Measurements from ENCODE around the gene SYCP3. TPM values are rescaled to one million over a fixed set of nuclear protein-coding genes. Genes with fewer than 3 reads are reported as not detected.

Gene SYCP3
- total and polyA plus RNA-seq, 7 experiments from 2014 or later: 0.23 to 0.87 (median 0.56) TPM; not detected in 2

- no peak overlapping the region for H3K4me3 Mint-ChIP-seq
- H3K9me3 ChIP-seq (ENCODE audit: control insufficient read depth in 2 of 3, low read length in 3 of 3): no peaks in the 10 kb centered on the region
- peaks cover 0 to 23% (median 7%) of the 10 kb centered on the region in 5 donors for H3K36me3 Mint-ChIP-seq
- H3K9me3 Mint-ChIP-seq: no peaks in the 10 kb centered on the region
- H3K4me1 Mint-ChIP-seq: peaks cover 0 to 3% (median 0%) of the 10 kb centered on the region in 7 donors
- ATAC-seq (no peak), DNase-seq (no peak)
- no peak overlapping the region for H3K27ac ChIP-seq (ENCODE audit: low read depth, low read length)
- H3K36me3 ChIP-seq (ENCODE audit: control insufficient read depth in 2 of 3, insufficient read depth in 3 of 3, low read length in 3 of 3): no peaks in the 10 kb centered on the region
- CTCF ChIA-PET: no interaction called here
- no peak overlapping the region for H3K4me3 ChIP-seq (ENCODE audit: low read length)
- H3K27me3 Mint-ChIP-seq: no peaks in the 10 kb centered on the region
- intact Hi-C loops (cut with micrococcal nuclease): no loop called here
- H3K27me3 ChIP-seq (ENCODE audit: control insufficient read depth in 2 of 2, insufficient read depth in 2 of 2, low read length in 2 of 2): no peaks in the 10 kb centered on the region
- POLR2A ChIA-PET: no interaction called here
- H3K27ac Mint-ChIP-seq: no peak overlapping the region
- no peaks in the 10 kb centered on the region for H3K4me1 ChIP-seq (ENCODE audit: control insufficient read depth in 2 of 2, insufficient read depth in 2 of 2, low read length in 2 of 2)
Observed at GRCh38 chr12:101732318-101732717, 6.9 kb downstream of the SYCP3 start.

GRCh38 chr12:101729842-101730241 lies 9.4 kb downstream of the SYCP3 start:
- POLR2A ChIA-PET: no interaction called here
- intact Hi-C loops (cut with micrococcal nuclease): no loop called here
- CTCF ChIA-PET: no interaction called here
- Mint-ChIP-seq H3K4me1 (peaks cover 0 to 4% (median 0%) of the 10 kb centered on the region in 7 donors), H3K27ac (no peak overlapping the region), H3K9me3 (no peaks in the 10 kb centered on the region), H3K36me3 (peaks cover 0 to 32% (median 7%) of the 10 kb centered on the region in 5 donors), H3K27me3 (no peaks in the 10 kb centered on the region), H3K4me3 (no peak overlapping the region)
- ATAC-seq (no peak), DNase-seq (no peak)
- no peak overlapping the region for H3K4me3 ChIP-seq (ENCODE audit: low read length)
- no peaks in the 10 kb centered on the region for H3K27me3 ChIP-seq (ENCODE audit: control insufficient read depth in 2 of 2, insufficient read depth in 2 of 2, low read length in 2 of 2)
- peaks cover 0 to 4% (median 0%) of the 10 kb centered on the region in 3 experiments for H3K36me3 ChIP-seq (ENCODE audit: control insufficient read depth in 2 of 3, insufficient read depth in 3 of 3, low read length in 3 of 3)
- no peaks in the 10 kb centered on the region for H3K9me3 ChIP-seq (ENCODE audit: control insufficient read depth in 2 of 3, low read length in 3 of 3)
- no peak overlapping the region for H3K27ac ChIP-seq (ENCODE audit: low read depth, low read length)
- no peaks in the 10 kb centered on the region for H3K4me1 ChIP-seq (ENCODE audit: control insufficient read depth in 2 of 2, insufficient read depth in 2 of 2, low read length in 2 of 2)

- H3K27me3 ChIP-seq (ENCODE audit: control insufficient read depth in 2 of 2, insufficient read depth in 2 of 2, low read length in 2 of 2): no peaks in the 10 kb centered on the region
- ChIA-PET POLR2A (no interaction called here), CTCF (no interaction called here)
- DNase-seq (no peak), ATAC-seq (no peak)
- Mint-ChIP-seq H3K27me3 (no peaks in the 10 kb centered on the region), H3K27ac (no peak overlapping the region), H3K4me3 (no peak overlapping the region), H3K36me3 (peaks cover 0 to 26% (median 5%) of the 10 kb centered on the region in 5 donors), H3K4me1 (peaks cover 0 to 4% (median 0%) of the 10 kb centered on the region in 7 donors), H3K9me3 (no peaks in the 10 kb centered on the region)
- no peak overlapping the region for H3K27ac ChIP-seq (ENCODE audit: low read depth, low read length)
- H3K9me3 ChIP-seq (ENCODE audit: control insufficient read depth in 2 of 3, low read length in 3 of 3): no peaks in the 10 kb centered on the region
- H3K36me3 ChIP-seq (ENCODE audit: control insufficient read depth in 2 of 3, insufficient read depth in 3 of 3, low read length in 3 of 3): peaks cover 0 to 11% (median 0%) of the 10 kb centered on the region in 3 experiments
- no peak overlapping the region for H3K4me3 ChIP-seq (ENCODE audit: low read length)
- H3K4me1 ChIP-seq (ENCODE audit: control insufficient read depth in 2 of 2, insufficient read depth in 2 of 2, low read length in 2 of 2): no peaks in the 10 kb centered on the region
- intact Hi-C loops (cut with micrococcal nuclease): loop anchor here in 1 of 2 donors (2.0 kb wide), 1 partner anchor 26 kb away; no protein-coding TSS in a partner anchor
Observed at GRCh38 chr12:101727098-101727497, 12.2 kb downstream of the SYCP3 start.

GRCh38 chr12:101722392-101722791 lies 16.9 kb downstream of the SYCP3 start:
- H3K27ac Mint-ChIP-seq: no peak overlapping the region
- no peak overlapping the region for H3K4me3 ChIP-seq (ENCODE audit: low read length)
- peaks cover 0 to 4% (median 0%) of the 10 kb centered on the region in 7 donors for H3K4me1 Mint-ChIP-seq
- no peaks in the 10 kb centered on the region for H3K27me3 ChIP-seq (ENCODE audit: control insufficient read depth in 2 of 2, insufficient read depth in 2 of 2, low read length in 2 of 2)
- CTCF ChIA-PET: interaction anchor here (0.7 kb wide), 1 partner anchor 260 kb away, joined by 3 read pairs; no protein-coding TSS in a partner anchor
- no peak overlapping the region for H3K27ac ChIP-seq (ENCODE audit: low read depth, low read length)
- POLR2A ChIA-PET: interaction anchor here (1.2 kb wide), 1 partner anchor 317 kb away, joined by 3 read pairs; no protein-coding TSS in a partner anchor
- peaks cover 0 to 21% (median 3%) of the 10 kb centered on the region in 5 donors for H3K36me3 Mint-ChIP-seq
- DNase-seq (no peak), ATAC-seq (no peak)
- no peaks in the 10 kb centered on the region for H3K27me3 Mint-ChIP-seq
- peaks cover 0 to 11% (median 0%) of the 10 kb centered on the region in 3 experiments for H3K36me3 ChIP-seq (ENCODE audit: control insufficient read depth in 2 of 3, insufficient read depth in 3 of 3, low read length in 3 of 3)
- H3K9me3 Mint-ChIP-seq: no peaks in the 10 kb centered on the region
- H3K4me1 ChIP-seq (ENCODE audit: control insufficient read depth in 2 of 2, insufficient read depth in 2 of 2, low read length in 2 of 2): no peaks in the 10 kb centered on the region
- H3K4me3 Mint-ChIP-seq: no peak overlapping the region
- H3K9me3 ChIP-seq (ENCODE audit: control insufficient read depth in 2 of 3, low read length in 3 of 3): no peaks in the 10 kb centered on the region
- intact Hi-C loops (cut with micrococcal nuclease): no loop called here

GRCh38 chr12:101720118-101720517 lies 19.1 kb downstream of the SYCP3 start:
- no peak for ATAC-seq
- Mint-ChIP-seq H3K4me1 (peaks cover 0 to 3% (median 0%) of the 10 kb centered on the region in 7 donors), H3K27ac (no peak overlapping the region), H3K36me3 (peaks cover 0 to 14% (median 3%) of the 10 kb centered on the region in 5 donors), H3K9me3 (no peaks in the 10 kb centered on the region), H3K4me3 (no peak overlapping the region), H3K27me3 (no peaks in the 10 kb centered on the region)
- intact Hi-C loops (cut with micrococcal nuclease): no loop called here
- Histone ChIP-seq H3K9me3 (ENCODE audit: control insufficient read depth in 2 of 3, low read length in 3 of 3) (no peaks in the 10 kb centered on the region), H3K36me3 (ENCODE audit: control insufficient read depth in 2 of 3, insufficient read depth in 3 of 3, low read length in 3 of 3) (peaks cover 0 to 7% (median 0%) of the 10 kb centered on the region in 3 experiments), H3K4me3 (ENCODE audit: low read length) (no peak overlapping the region), H3K27me3 (ENCODE audit: control insufficient read depth in 2 of 2, insufficient read depth in 2 of 2, low read length in 2 of 2) (no peaks in the 10 kb centered on the region), H3K4me1 (ENCODE audit: control insufficient read depth in 2 of 2, insufficient read depth in 2 of 2, low read length in 2 of 2) (no peaks in the 10 kb centered on the region), H3K27ac (ENCODE audit: low read depth, low read length) (no peak overlapping the region)
- CTCF ChIA-PET: no interaction called here
- POLR2A ChIA-PET: no interaction called here
- no peak for DNase-seq

- no peak overlapping the region for H3K4me3 ChIP-seq (ENCODE audit: low read length)
- ATAC-seq (no peak), DNase-seq (no peak)
- H3K4me1 Mint-ChIP-seq: peaks cover 0 to 3% (median 0%) of the 10 kb centered on the region in 7 donors
- H3K27me3 Mint-ChIP-seq: no peaks in the 10 kb centered on the region
- ChIA-PET CTCF (no interaction called here), POLR2A (no interaction called here)
- H3K27me3 ChIP-seq (ENCODE audit: control insufficient read depth in 2 of 2, insufficient read depth in 2 of 2, low read length in 2 of 2): no peaks in the 10 kb centered on the region
- no peak overlapping the region for H3K27ac ChIP-seq (ENCODE audit: low read depth, low read length)
- H3K9me3 Mint-ChIP-seq: no peaks in the 10 kb centered on the region
- H3K36me3 ChIP-seq (ENCODE audit: control insufficient read depth in 2 of 3, insufficient read depth in 3 of 3, low read length in 3 of 3): peaks cover 0 to 7% (median 0%) of the 10 kb centered on the region in 3 experiments
- H3K4me3 Mint-ChIP-seq: no peak overlapping the region
- no peak overlapping the region for H3K27ac Mint-ChIP-seq
- intact Hi-C loops (cut with micrococcal nuclease): no loop called here
- H3K36me3 Mint-ChIP-seq: peaks cover 0 to 10% (median 3%) of the 10 kb centered on the region in 5 donors
- no peaks in the 10 kb centered on the region for H3K9me3 ChIP-seq (ENCODE audit: control insufficient read depth in 2 of 3, low read length in 3 of 3)
- H3K4me1 ChIP-seq (ENCODE audit: control insufficient read depth in 2 of 2, insufficient read depth in 2 of 2, low read length in 2 of 2): no peaks in the 10 kb centered on the region
Observed at GRCh38 chr12:101719566-101719965, 19.7 kb downstream of the SYCP3 start.

- Histone ChIP-seq H3K4me3 (ENCODE audit: low read length) (no peak overlapping the region), H3K27me3 (ENCODE audit: control insufficient read depth in 2 of 2, insufficient read depth in 2 of 2, low read length in 2 of 2) (no peaks in the 10 kb centered on the region), H3K27ac (ENCODE audit: low read depth, low read length) (no peak overlapping the region), H3K4me1 (ENCODE audit: control insufficient read depth in 2 of 2, insufficient read depth in 2 of 2, low read length in 2 of 2) (no peaks in the 10 kb centered on the region), H3K9me3 (ENCODE audit: control insufficient read depth in 2 of 3, low read length in 3 of 3) (no peaks in the 10 kb centered on the region), H3K36me3 (ENCODE audit: control insufficient read depth in 2 of 3, insufficient read depth in 3 of 3, low read length in 3 of 3) (no peaks in the 10 kb centered on the region)
- H3K4me1 Mint-ChIP-seq: peaks cover 0 to 16% (median 0%) of the 10 kb centered on the region in 7 donors
- no peak for DNase-seq
- POLR2A ChIA-PET: no interaction called here
- CTCF ChIA-PET: interaction anchor here (0.6 kb wide), 1 partner anchor 320 kb away, joined by 3 read pairs; no protein-coding TSS in a partner anchor
- H3K4me3 Mint-ChIP-seq: no peak overlapping the region
- no peaks in the 10 kb centered on the region for H3K9me3 Mint-ChIP-seq
- peaks cover 0 to 5% (median 3%) of the 10 kb centered on the region in 5 donors for H3K36me3 Mint-ChIP-seq
- intact Hi-C loops (cut with micrococcal nuclease): no loop called here
- peak; percentile 32 for ATAC-seq
- no peaks in the 10 kb centered on the region for H3K27me3 Mint-ChIP-seq
- no peak overlapping the region for H3K27ac Mint-ChIP-seq
Observed at GRCh38 chr12:101714877-101715444, 24.3 kb downstream of the SYCP3 start.

Measured in naive thymus-derived CD4-positive, alpha-beta T cell (primary cell).